B cell (primary cell): ENCODE measurements around the gene NACAD. TPM values are rescaled to one million over a fixed set of nuclear protein-coding genes. Genes with fewer than 3 reads are reported as not detected.
"Not testable (repeated sequence)": the region's sequence is repeated elsewhere in the genome, so short reads cannot be mapped to it uniquely, and the experiment has no call there.

Experiments
- ATAC-seq: fragments of 200-7000 bp; cut with Tn5 transposase; one replicate; pipeline ENCODE4 v1.10.0; 2021; ENCODE audit warnings: low read depth, mild to moderate bottlenecking, moderate number of reproducible peaks, moderate library complexity
- CTCF ChIA-PET: fragments of 350-600 bp; sonication (Branson Sonifier 250); formaldehyde crosslinking; loops from one replicate; lab custom pipeline; 2021; ENCODE audit warnings: antibody characterized with exemption, inconsistent platforms; lab: Charles Lee
- POLR2A ChIA-PET: fragments of 350-600 bp; sonication (Branson Sonifier 250); formaldehyde crosslinking; loops from one replicate; lab custom pipeline; 2021; ENCODE audit warnings: antibody characterized with exemption; lab: Charles Lee
- DNase-seq: peaks from one replicate; pipeline ENCODE4 v3.0.0; 2013
- H2AFZ ChIP-seq: 2 replicates; pipeline ENCODE4 v1.6.1; 2012; ENCODE audit warnings: mild to moderate bottlenecking, low read depth, low read length; ENCODE audit not compliant: insufficient read depth, poor library complexity, severe bottlenecking
- H3K27ac ChIP-seq, 2 donors: 1 replicate in 1 of 2; 2 replicates in 1 of 2; pipeline ENCODE4 v1.5.1; 2012 to 2013; ENCODE audit warnings: low read length in 2 of 2, mild to moderate bottlenecking in 2 of 2, moderate library complexity in 1 of 2
- H3K27me3 ChIP-seq, 4 experiments: fragments of 200-600 bp in 1 of 4; sonication (generic) in 1 of 4; replicated peaks in 1 of 4; 1 replicate in 2 of 4; 2 replicates in 2 of 4; pipeline versions ENCODE4 v1.6.1 to v1.7.0; 2013 to 2016; ENCODE audit warnings: low read length in 3 of 4, mild to moderate bottlenecking in 2 of 4, mixed read lengths in 1 of 4, moderate library complexity in 1 of 4; ENCODE audit not compliant: insufficient read depth in 4 of 4, control insufficient read depth in 3 of 4; ENCODE audit errors: control extremely low read depth in 1 of 4
- H3K36me3 ChIP-seq, 2 experiments: replicated peaks in 1 of 2; 1 replicate in 1 of 2; 2 replicates in 1 of 2; pipeline versions ENCODE4 v1.6.1 to v1.7.1; 2013; ENCODE audit warnings: low read length in 1 of 2; ENCODE audit not compliant: insufficient read depth in 2 of 2, control insufficient read depth in 1 of 2; ENCODE audit errors: control extremely low read depth in 1 of 2, extremely low read depth in 1 of 2
- H3K4me1 ChIP-seq, 2 donors: fragments of 200-600 bp in 1 of 2; sonication (generic) in 1 of 2; 1 replicate in 1 of 2; 2 replicates in 1 of 2; pipeline versions ENCODE4 v1.5.1 to v1.6.1; 2013 to 2017; ENCODE audit warnings: low read length in 2 of 2; ENCODE audit not compliant: control insufficient read depth in 2 of 2, insufficient read depth in 2 of 2
- H3K4me2 ChIP-seq: replicated peaks from 2 replicates; pipeline ENCODE3; 2012; ENCODE audit warnings: mild to moderate bottlenecking, low read depth, low read length; ENCODE audit not compliant: poor library complexity, severe bottlenecking
- H3K4me3 ChIP-seq, 5 experiments: fragments of 200-600 bp in 1 of 5; sonication (generic) in 1 of 5; 1 replicate in 3 of 5; 2 replicates in 2 of 5; pipeline versions ENCODE4 v1.5.1 to v1.7.0; 2011 to 2016; ENCODE audit warnings: low read length in 4 of 5, mild to moderate bottlenecking in 4 of 5, low read depth in 2 of 5, control low read depth in 1 of 5, moderate library complexity in 1 of 5; ENCODE audit not compliant: insufficient read depth in 1 of 5; ENCODE audit errors: control extremely low read depth in 1 of 5, extremely low read depth in 1 of 5
- H3K79me2 ChIP-seq: fragments of 200-600 bp; sonication (generic); one replicate; pipeline ENCODE4 v1.6.0; 2016; ENCODE audit warnings: low read length; ENCODE audit not compliant: control insufficient read depth, insufficient read depth
- H3K9ac ChIP-seq: fragments of 200-600 bp; sonication (generic); 2 replicates; pipeline ENCODE4 v1.6.1; 2017; ENCODE audit warnings: mild to moderate bottlenecking, low read length, moderate library complexity
- H3K9me3 ChIP-seq, 3 donors: one replicate each; pipeline versions ENCODE4 v1.6.1 to v1.7.1; 2013; ENCODE audit warnings: low read length in 2 of 3; ENCODE audit not compliant: control insufficient read depth in 2 of 3, insufficient read depth in 1 of 3; ENCODE audit errors: control extremely low read depth in 1 of 3
- H4K20me1 ChIP-seq: 2 replicates; pipeline ENCODE4 v1.6.0; 2012; ENCODE audit warnings: mild to moderate bottlenecking, low read length; ENCODE audit not compliant: insufficient read depth, control insufficient read depth, poor library complexity, severe bottlenecking
- H3K27ac Mint-ChIP-seq: one replicate; pipeline ENCODE4 v1.8.0; 2021; ENCODE audit warnings: mixed read lengths
- H3K27me3 Mint-ChIP-seq: one replicate; pipeline ENCODE4 v1.8.0; 2021; ENCODE audit warnings: mixed read lengths
- H3K4me1 Mint-ChIP-seq: one replicate; pipeline ENCODE4 v1.8.0; 2021; ENCODE audit warnings: mixed read lengths
- H3K4me3 Mint-ChIP-seq: one replicate; pipeline ENCODE4 v1.8.0; 2021; ENCODE audit warnings: mixed read lengths
- H3K9me3 Mint-ChIP-seq: one replicate; pipeline ENCODE4 v1.8.0; 2022; ENCODE audit warnings: mixed read lengths; ENCODE audit not compliant: insufficient read depth
- CTCF ChIP-seq: fragments of 200-600 bp; IDR thresholded peaks from one replicate; pipeline ENCODE4 v1.8.0; 2022; ENCODE audit warnings: antibody characterized with exemption, mild to moderate bottlenecking
- EZH2 ChIP-seq: IDR thresholded peaks from 2 replicates; pipeline ENCODE4 v1.6.1; 2012; ENCODE audit warnings: borderline replicate concordance, low read depth, mild to moderate bottlenecking, moderate library complexity, low read length; ENCODE audit not compliant: insufficient read depth, poor library complexity, severe bottlenecking
- WGBS: methylation state at CpG from one replicate; pipeline ENCODE4 v1.1.5; 2013; ENCODE audit warnings: missing lambda C conversion rate; ENCODE audit not compliant: insufficient coverage; 5-methylcytosine and 5-hydroxymethylcytosine counted together
- intact Hi-C: fragments of 100-400 bp; cut with micrococcal nuclease; formaldehyde crosslinking; loops from one replicate; pipeline ENCODE4 v1.10.0; 2022
- polyA plus RNA-seq: library from polyadenylated mRNA; depleted of rRNA; stranded (reverse); fragments of >200 nt; gene quantifications from 2 replicates; pipeline ENCODE4 v1.2.3, GENCODE V29; 2012
- total RNA-seq, 2 donors: library from RNA; stranded (reverse); fragments of 120-200 nt in 1 of 2; gene quantifications; 1 replicate in 1 of 2; 2 replicates in 1 of 2; pipeline versions ENCODE4 v1.2.3 to v1.2.4, GENCODE V29; 2013 to 2022

Gene NACAD
- total and polyA plus RNA-seq, 2 donors (not counting 1 experiment from before 2014, with no cell fraction given): 0.04 to 0.49 TPM

- Mint-ChIP-seq H3K9me3 (no peaks in the 10 kb centered on the region), H3K4me1 (peaks cover 13% of the 10 kb centered on the region), H3K27ac (no peak overlapping the region), H3K27me3 (peaks cover 4% of the 10 kb centered on the region), H3K4me3 (no peak overlapping the region)
- Histone ChIP-seq H3K27me3 (peaks cover 0 to 5% (median 0%) of the 10 kb centered on the region in 4 experiments), H3K36me3 (no peaks in the 10 kb centered on the region), H3K4me1 (peaks cover 5 to 18% of the 10 kb centered on the region in 2 donors), H2AFZ (no peak overlapping the region), H3K4me3 (no peak overlapping the region), H3K79me2 (peaks cover 9% of the 10 kb centered on the region), H3K9ac (no peak overlapping the region), H3K4me2 (no peak overlapping the region), H4K20me1 (no peaks in the 10 kb centered on the region), H3K27ac (no peak overlapping the region), H3K9me3 (no peaks in the 10 kb centered on the region)
- ATAC-seq: no peak
- no peak for DNase-seq
- CTCF ChIA-PET: interaction anchor here (3.9 kb wide), 1 partner anchor 21 kb away, joined by 22 read pairs; no protein-coding TSS in a partner anchor
- TF ChIP-seq EZH2: no peak
- intact Hi-C loops: no loop called here
- POLR2A ChIA-PET: no interaction called here
- no CpG with 5 or more reads among the region's 1 CpG for WGBS
Observed at GRCh38 chr7:45116048-45116447, 27.3 kb upstream of the NACAD start.

DNA sequence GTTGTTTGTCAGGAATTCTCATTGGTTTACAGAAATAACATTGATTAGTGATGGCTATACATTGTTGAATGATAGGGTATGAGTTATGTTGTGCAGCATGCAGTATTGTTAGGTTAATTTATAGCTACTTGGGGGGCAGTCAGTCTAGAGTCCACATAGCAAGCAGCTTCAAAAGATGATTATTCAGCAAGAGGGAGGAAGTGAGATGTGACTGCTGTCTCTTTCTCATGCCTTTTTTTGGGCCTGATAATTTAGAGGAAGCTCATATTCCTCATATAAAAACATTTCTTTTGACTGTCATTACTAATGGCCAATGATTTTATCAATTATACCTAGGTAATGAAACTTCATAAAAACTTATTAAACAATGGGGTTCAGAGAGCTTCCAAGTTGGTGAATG, 26.2 kb upstream of the NACAD start:
- peaks cover 20% of the 10 kb centered on the region for H3K79me2 ChIP-seq
- H2AFZ ChIP-seq: no peak overlapping the region
- POLR2A ChIA-PET: no interaction called here
- peaks cover 0 to 5% (median 0%) of the 10 kb centered on the region in 4 experiments for H3K27me3 ChIP-seq
- no peak overlapping the region for H3K27ac ChIP-seq
- H3K9me3 ChIP-seq: no peaks in the 10 kb centered on the region
- Mint-ChIP-seq H3K4me3 (no peak overlapping the region), H3K27me3 (peaks cover 4% of the 10 kb centered on the region), H3K4me1 (peaks cover 20% of the 10 kb centered on the region), H3K27ac (no peak overlapping the region), H3K9me3 (no peaks in the 10 kb centered on the region)
- peaks cover 15 to 28% of the 10 kb centered on the region in 2 donors for H3K4me1 ChIP-seq
- no peaks in the 10 kb centered on the region for H4K20me1 ChIP-seq
- TF ChIP-seq CTCF (no peak), EZH2 (no peak)
- ATAC-seq (no peak), DNase-seq (no peak)
- intact Hi-C loops: no loop called here
- no peak overlapping the region for H3K4me2 ChIP-seq
- no peaks in the 10 kb centered on the region for H3K36me3 ChIP-seq
- no peak overlapping the region for H3K9ac ChIP-seq
- CTCF ChIA-PET: interaction anchor here (3.9 kb wide), 1 partner anchor 22 kb away, joined by 22 read pairs; no protein-coding TSS in a partner anchor
- no peak overlapping the region for H3K4me3 ChIP-seq

DNA sequence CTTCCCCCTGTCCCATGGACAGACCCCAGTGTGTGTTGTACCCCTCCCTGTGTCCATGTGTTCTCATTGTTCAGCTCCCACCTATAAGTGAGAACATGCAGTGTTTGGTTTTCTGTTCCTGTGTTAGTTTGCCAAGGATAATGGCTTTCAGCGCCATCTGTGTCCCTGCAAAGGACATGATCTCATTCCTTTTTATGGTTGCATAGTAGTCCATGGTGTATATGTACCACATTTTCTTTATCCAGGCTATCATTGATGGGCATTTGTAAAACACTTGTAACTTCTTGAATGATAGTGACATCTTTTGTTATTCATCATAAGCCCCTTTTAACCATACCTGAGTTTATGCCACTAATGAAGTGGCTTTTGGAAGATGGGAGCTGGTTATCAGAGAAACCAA, 25.5 kb upstream of the NACAD start:
- POLR2A ChIA-PET, H3K27me3 ChIP-seq, H3K4me2 ChIP-seq, H3K36me3 ChIP-seq, H4K20me1 ChIP-seq, H3K27ac Mint-ChIP-seq, intact Hi-C loops, H3K4me3 Mint-ChIP-seq, DNase-seq, H3K9me3 Mint-ChIP-seq, H3K9me3 ChIP-seq, ATAC-seq, H3K27me3 Mint-ChIP-seq, H3K27ac ChIP-seq, H3K4me3 ChIP-seq, H2AFZ ChIP-seq, H3K9ac ChIP-seq: not testable (repeated sequence)
- Histone ChIP-seq H3K79me2 (peaks cover 27% of the 10 kb centered on the region), H3K4me1 (peaks cover 15 to 25% of the 10 kb centered on the region in 2 donors)
- 83% methylated on average over 1 of the region's 1 CpG for WGBS
- H3K4me1 Mint-ChIP-seq: peaks cover 23% of the 10 kb centered on the region
- CTCF ChIA-PET: interaction anchor here (2.2 to 3.9 kb wide), 2 partner anchors 23 to 141 kb away, joined by 6 to 22 read pairs; no protein-coding TSS in a partner anchor
